NCI-H345 treated with DMSO at 0.1 percent for 48 hours (cell line): Measurements from ENCODE around the gene PRDX5.

Experiments
- DNase-seq: peaks from one replicate; lab custom pipeline; 2025; ENCODE audit not compliant: unreplicated experiment; lab: John Stamatoyannopoulos, UW

PRDX5 gene

DNA sequence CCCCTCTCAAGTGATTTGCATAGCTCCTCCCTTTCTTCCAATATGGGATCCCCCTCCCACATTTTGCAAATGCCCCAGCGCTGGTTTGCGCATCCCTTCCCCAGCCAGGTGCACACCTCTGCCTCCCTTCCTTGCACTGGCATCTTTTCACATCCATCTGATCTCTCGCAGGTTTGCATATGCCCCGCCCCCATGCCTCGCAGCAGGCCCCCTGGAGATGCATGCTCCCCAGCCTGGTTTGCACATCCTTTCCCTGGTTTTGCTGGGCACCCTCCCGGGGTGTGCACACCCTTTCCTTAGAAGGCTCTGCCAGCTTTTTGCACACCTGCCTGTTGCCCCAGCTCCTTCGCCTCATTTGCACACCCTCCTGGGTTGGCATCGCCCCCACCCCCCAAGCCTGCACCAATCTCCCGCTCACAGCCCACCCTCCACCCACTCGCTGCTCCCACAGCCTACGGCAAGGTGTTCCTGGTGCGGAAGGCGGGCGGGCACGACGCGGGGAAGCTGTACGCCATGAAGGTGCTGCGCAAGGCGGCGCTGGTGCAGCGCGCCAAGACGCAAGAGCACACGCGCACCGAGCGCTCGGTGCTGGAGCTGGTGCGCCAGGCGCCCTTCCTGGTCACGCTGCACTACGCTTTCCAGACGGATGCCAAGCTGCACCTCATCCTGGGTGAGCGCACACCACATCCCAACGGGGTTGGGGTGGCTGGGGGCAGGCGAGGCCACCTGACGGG is 42.0 kb downstream of the PRDX5 start:
- DNase-seq: no peak

DNA sequence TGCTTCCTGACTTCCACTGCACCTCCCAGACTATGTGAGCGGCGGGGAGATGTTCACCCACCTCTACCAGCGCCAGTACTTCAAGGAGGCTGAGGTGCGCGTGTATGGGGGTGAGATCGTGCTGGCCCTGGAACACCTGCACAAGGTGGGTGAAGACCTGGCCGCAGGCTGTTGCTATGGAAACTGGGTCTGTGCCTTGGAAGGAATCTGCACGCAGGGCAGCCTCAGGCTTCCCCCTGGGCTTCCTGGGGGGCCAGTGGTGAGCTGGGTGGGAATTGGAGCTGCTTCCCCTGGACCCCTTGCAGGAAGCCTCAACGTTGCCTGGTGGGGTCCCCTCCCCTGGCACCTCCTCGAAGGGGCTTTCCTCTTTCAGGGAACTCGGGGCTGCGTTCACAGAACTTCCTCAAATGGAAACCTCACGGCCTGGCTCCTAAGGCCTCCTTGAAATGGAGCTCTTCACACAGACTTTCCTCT is 42.6 kb downstream of the PRDX5 start:
- DNase-seq: no peak

DNA sequence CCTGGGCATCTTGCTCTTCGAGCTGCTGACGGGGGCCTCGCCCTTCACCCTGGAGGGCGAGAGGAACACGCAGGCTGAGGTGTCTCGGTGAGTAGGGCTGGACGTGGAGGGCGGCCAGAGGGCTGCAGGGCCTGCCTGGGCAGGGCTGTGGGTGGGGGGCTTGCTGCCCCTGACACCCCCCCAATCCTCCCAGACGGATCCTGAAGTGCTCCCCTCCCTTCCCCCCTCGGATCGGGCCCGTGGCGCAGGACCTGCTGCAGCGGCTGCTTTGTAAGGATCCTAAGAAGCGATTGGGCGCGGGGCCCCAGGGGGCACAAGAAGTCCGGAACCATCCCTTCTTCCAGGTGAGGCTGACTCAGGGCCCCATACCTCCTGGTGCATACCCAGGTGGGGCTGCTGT is 43.7 kb downstream of the PRDX5 start:
- DNase-seq: no peak

DNA sequence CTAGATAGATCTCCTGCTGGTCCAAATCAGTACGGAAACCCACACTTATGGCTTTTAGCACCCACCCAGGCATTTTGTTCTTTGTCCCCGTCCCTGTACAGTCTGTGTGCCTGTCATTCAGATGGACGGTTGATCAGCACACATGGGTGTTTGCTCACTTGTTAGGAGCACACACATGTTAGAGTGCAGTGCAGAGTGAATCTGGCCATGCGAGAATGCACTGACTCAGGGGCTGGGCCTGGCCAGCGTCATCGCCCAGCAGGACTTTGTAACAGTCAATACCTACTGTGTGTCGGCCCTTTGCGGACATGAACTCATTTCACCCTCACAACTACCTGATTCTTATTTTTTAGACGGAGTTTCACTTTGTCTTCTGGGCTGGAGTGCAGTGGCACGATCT is 44.4 kb downstream of the PRDX5 start:
- no peak for DNase-seq

DNA sequence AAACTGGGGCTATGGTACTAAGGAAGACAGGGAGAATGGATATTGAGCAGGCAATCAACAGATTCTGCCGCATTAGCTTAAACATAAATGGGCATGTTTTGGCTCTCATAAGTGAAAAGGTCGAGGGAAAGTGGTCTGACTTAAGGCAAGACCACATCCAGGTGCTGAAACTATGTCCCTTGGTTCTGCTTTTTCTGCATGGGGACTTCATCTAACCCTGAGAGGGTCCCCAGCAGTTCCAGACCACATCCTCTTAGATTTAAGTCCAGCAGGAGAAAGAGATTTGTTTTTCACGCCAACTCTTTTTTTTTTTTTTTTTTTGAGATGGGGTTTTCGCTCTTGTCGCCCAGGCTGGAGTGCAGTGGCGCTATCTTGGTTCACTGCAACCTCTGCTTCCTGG is 46.5 kb downstream of the PRDX5 start:
- DNase-seq: no peak

DNA sequence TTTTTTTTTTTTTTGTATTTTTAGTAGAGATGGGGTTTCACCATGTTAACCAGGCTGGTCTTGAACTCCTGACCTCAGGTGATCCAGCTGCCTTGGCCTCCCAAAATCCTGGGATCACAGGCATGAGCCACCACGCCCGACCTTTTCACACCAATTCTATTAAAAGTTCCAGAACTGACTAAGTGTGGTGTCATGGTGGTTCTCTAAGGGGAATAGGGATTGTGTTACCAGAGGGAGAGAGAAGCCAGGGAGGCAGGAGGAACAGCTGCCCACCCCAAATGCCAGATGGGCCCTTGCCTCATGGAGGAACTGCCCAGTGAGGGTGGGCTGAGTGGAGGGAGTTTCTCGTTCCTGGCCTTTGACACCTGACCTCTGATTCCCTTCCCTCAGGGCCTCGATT is 47.0 kb downstream of the PRDX5 start:
- no peak for DNase-seq

DNA sequence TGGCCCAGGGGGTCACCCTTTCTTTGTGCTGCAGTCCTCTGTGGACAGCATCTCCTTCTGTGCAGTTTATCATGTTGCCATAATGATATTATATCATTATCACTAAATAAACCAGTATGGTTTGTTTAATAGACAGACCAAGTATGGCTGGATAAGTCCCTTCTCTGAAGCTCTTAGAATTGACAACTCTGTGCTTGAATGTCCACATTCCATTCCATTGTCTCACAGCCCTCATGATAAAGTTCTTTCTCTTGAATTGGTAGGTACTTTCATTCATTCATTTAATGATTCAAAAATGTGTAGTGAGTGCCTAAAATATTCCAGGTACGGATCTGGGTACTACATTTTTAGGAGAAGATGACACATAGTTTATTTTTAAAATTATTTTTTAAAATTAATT is 48.8 kb downstream of the PRDX5 start:
- DNase-seq: no peak

DNA sequence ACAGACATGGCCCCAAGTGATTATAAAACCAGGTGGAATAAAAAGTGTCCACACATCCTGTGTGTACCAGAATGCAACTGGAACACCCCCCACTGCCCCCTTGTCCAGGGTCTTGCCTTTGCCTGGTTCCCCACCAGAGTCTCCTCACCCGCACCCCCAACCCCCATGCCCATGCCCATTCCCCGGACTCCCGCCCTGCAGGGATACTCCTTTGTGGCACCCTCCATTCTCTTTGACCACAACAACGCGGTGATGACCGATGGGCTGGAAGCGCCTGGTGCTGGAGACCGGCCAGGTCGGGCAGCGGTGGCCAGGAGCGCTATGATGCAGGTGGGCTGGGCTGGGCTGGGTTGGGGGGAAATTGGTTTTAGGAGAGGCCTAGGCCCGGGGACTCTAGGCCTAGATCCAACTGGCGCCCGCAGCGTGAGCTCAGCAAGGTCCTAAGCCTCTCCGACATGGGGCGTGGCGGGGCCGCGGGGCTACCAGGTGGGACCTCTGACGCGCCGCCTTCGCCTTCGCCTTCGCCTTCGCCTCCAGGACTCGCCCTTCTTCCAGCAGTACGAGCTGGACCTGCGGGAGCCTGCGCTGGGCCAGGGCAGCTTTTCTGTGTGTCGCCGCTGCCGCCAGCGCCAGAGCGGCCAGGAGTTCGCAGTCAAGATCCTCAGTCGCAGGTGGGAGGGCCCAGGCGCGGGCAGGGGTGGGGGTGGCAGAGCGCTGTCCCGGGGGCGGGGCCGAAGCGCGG is 50.2 kb downstream of the PRDX5 start:
- no peak for DNase-seq

DNA sequence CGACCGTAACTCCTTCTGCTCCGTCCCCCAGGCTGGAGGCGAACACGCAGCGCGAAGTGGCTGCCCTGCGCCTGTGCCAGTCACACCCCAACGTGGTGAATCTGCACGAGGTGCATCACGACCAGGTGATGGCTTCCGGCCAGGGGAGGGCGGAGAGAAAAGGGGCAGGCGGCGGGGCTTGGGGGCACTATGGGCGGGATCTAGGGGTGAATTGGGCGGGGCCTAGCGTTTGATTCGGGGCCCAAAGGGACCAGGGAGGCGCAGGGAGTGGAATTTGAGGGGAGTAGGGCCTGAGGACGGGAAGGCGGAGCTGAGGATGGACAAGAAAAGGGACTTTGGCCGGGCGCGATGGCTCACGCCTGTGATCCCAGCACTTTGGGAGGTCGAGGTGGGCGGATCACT is 50.8 kb downstream of the PRDX5 start:
- no peak for DNase-seq

DNA sequence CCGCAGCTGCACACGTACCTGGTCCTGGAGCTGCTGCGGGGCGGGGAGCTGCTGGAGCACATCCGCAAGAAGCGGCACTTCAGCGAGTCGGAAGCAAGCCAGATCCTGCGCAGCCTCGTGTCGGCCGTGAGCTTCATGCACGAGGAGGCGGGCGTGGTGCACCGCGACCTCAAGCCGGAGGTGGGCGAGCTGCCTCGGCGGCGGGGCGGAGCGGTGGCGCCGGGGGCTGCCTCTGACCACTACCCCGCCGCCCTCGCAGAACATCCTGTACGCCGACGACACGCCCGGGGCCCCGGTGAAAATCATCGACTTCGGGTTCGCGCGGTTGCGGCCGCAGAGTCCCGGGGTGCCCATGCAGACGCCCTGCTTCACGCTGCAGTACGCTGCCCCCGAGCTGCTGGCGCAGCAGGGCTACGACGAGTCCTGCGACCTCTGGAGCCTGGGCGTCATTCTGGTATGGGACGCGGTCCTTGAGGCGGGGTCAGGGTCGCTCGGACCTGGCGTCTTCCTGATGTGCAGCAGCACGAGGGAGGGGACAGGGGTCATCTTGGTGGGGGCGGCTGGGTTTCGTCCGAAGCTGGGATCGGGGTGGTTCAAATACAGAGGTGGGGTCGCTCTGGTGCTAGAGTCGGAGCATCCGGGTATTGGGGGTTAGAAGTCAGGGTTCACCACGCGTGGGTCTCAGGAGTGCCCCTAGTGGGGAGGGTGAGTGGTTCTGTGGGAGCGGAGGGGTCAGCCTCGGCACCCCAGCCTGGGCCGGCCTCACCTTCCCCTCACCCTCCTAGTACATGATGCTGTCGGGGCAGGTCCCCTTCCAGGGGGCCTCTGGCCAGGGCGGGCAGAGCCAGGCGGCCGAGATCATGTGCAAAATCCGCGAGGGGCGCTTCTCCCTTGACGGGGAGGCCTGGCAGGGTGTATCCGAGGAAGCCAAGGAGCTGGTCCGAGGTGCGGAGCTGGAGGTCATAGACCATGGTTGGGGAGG is 51.8 kb downstream of the PRDX5 start:
- DNase-seq: no peak

DNA sequence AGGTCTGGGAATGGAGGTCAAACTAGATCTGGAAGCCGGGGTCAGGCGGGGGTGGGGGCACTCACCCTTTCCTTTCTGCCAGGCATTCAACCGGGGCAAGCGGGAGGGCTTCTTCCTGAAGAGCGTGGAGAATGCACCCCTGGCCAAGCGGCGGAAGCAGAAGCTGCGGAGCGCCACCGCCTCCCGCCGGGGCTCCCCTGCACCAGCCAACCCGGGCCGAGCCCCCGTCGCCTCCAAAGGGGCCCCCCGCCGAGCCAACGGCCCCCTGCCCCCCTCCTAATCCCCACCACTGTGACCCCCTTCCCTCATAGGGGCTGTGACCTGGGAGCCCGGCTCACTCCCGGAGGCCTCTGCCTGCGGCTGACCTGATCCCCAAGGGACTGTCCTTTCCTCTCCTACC is 53.3 kb downstream of the PRDX5 start:
- DNase-seq: no peak
